CD4-positive, alpha-beta T cell (primary cell): Measurements from ENCODE around the gene CHM. TPM values are rescaled to one million over a fixed set of nuclear protein-coding genes. Genes with fewer than 3 reads are reported as not detected.
A peak's percentile ranks its signal among the peaks of the same experiment; 100 is the strongest.

ENCODE experiments used
- ATAC-seq: fragments of 200-7000 bp; cut with Tn5 transposase; one replicate; pipeline ENCODE4 v1.10.0; 2022; ENCODE audit warnings: mild to moderate bottlenecking; ENCODE audit not compliant: poor library complexity
- CTCF ChIA-PET: fragments of 350-600 bp; sonication (Branson Sonifier 250); formaldehyde crosslinking; loops from one replicate; lab custom pipeline; 2021; ENCODE audit warnings: antibody characterized with exemption, inconsistent platforms; lab: Charles Lee
- POLR2A ChIA-PET: fragments of 350-600 bp; sonication (Branson Sonifier 250); formaldehyde crosslinking; loops from one replicate; lab custom pipeline; 2021; ENCODE audit warnings: antibody characterized with exemption, inconsistent platforms; lab: Charles Lee
- DNase-seq, 14 experiments: peaks; one replicate each; pipeline ENCODE4 v3.0.0-alpha.2; 2013 to 2020; ENCODE audit warnings: mixed read lengths in 2 of 14
- H3K27ac ChIP-seq, 2 donors: one replicate each; pipeline versions ENCODE4 v1.5.1 to v1.7.0; 2013; ENCODE audit warnings: low read length in 2 of 2, low read depth in 1 of 2, mild to moderate bottlenecking in 1 of 2
- H3K27me3 ChIP-seq, 2 experiments: 1 replicate in 1 of 2; 2 replicates in 1 of 2; pipeline versions ENCODE4 v1.6.1 to v1.7.0; 2013; ENCODE audit warnings: low read length in 2 of 2, control low read depth in 1 of 2, mild to moderate bottlenecking in 1 of 2, moderate library complexity in 1 of 2; ENCODE audit not compliant: insufficient read depth in 2 of 2, control insufficient read depth in 1 of 2
- H3K36me3 ChIP-seq: one replicate; pipeline ENCODE4 v1.6.1; 2013; ENCODE audit warnings: low read length, control low read depth; ENCODE audit not compliant: insufficient read depth
- H3K4me1 ChIP-seq: one replicate; pipeline ENCODE4 v1.6.1; 2013; ENCODE audit warnings: low read length, control low read depth; ENCODE audit not compliant: insufficient read depth
- H3K4me3 ChIP-seq: one replicate; pipeline ENCODE4 v1.5.1; 2013; ENCODE audit warnings: mild to moderate bottlenecking, low read length, moderate library complexity
- H3K9me3 ChIP-seq, 2 experiments: 1 replicate in 1 of 2; 2 replicates in 1 of 2; pipeline versions ENCODE4 v1.6.1 to v1.7.0; 2013; ENCODE audit warnings: low read length in 2 of 2, mild to moderate bottlenecking in 2 of 2, control low read depth in 1 of 2, moderate library complexity in 1 of 2; ENCODE audit not compliant: control insufficient read depth in 1 of 2, insufficient read depth in 1 of 2
- H3K27ac Mint-ChIP-seq: one replicate; pipeline ENCODE4 v1.8.0; 2020; ENCODE audit warnings: mixed read lengths
- H3K27me3 Mint-ChIP-seq: one replicate; pipeline ENCODE4 v1.8.0; 2021; ENCODE audit warnings: mixed read lengths
- H3K36me3 Mint-ChIP-seq: one replicate; pipeline ENCODE4 v1.8.0; 2021; ENCODE audit warnings: low read depth, mixed read lengths
- H3K4me1 Mint-ChIP-seq: one replicate; pipeline ENCODE4 v1.8.0; 2021; ENCODE audit warnings: low read depth, mixed read lengths
- H3K4me3 Mint-ChIP-seq: one replicate; pipeline ENCODE4 v1.8.0; 2020; ENCODE audit warnings: mild to moderate bottlenecking, mixed read lengths
- H3K9me3 Mint-ChIP-seq: one replicate; pipeline ENCODE4 v1.8.0; 2020; ENCODE audit warnings: mixed read lengths
- CTCF ChIP-seq: fragments of 200-600 bp; IDR thresholded peaks from one replicate; pipeline ENCODE4 v1.8.0; 2022; ENCODE audit warnings: antibody characterized with exemption, mild to moderate bottlenecking
- intact Hi-C, 2 experiments: fragments of 100-400 bp; cut with DNase I in 1 of 2; cut with micrococcal nuclease in 1 of 2; formaldehyde crosslinking; loops; one replicate each; pipeline versions ENCODE4 v1.15.1 to v1.9.0; 2023 to 2025; cut with DNase I, micrococcal nuclease
- total RNA-seq, 174 experiments: library from RNA in 2 of 174; stranded (reverse) in 2 of 174; gene quantifications; one replicate each; pipeline ENCODE4 v1.2.3 and lab custom pipeline; 2021 to 2026

CHM gene
- total RNA-seq, 2 experiments from 2014 or later = 5.1 to 6.3 TPM

- H3K27ac ChIP-seq = no peak overlapping the region
- Mint-ChIP-seq H3K9me3 (no peaks in the 10 kb centered on the region), H3K36me3 (peaks cover 10% of the 10 kb centered on the region), H3K27ac (no peak overlapping the region), H3K4me1 (peaks cover 19% of the 10 kb centered on the region), H3K27me3 (no peaks in the 10 kb centered on the region), H3K4me3 (no peak overlapping the region)
- no peak for DNase-seq
- no peaks in the 10 kb centered on the region for H3K9me3 ChIP-seq
- no peaks in the 10 kb centered on the region for H3K4me1 ChIP-seq
- intact Hi-C loops = no loop called here
- H3K27me3 ChIP-seq = no peaks in the 10 kb centered on the region
- no peak for TF ChIP-seq CTCF
- POLR2A ChIA-PET = interaction anchor here (0.5 kb wide), 1 partner anchor 781 kb away, joined by 3 read pairs; no protein-coding TSS in a partner anchor
- ATAC-seq = no peak
- peaks cover 5% of the 10 kb centered on the region for H3K36me3 ChIP-seq
- no peak overlapping the region for H3K4me3 ChIP-seq
- CTCF ChIA-PET = interaction anchor here (1.2 kb wide), 1 partner anchor 9 kb away, joined by 3 read pairs; no protein-coding TSS in a partner anchor
Observed at GRCh38 chrX:86028681-86029080, 18.7 kb downstream of the CHM start.

- intact Hi-C loops = no loop called here
- Histone ChIP-seq H3K4me3 (no peak overlapping the region), H3K9me3 (no peaks in the 10 kb centered on the region), H3K27me3 (no peaks in the 10 kb centered on the region), H3K4me1 (no peaks in the 10 kb centered on the region), H3K36me3 (peaks cover 7% of the 10 kb centered on the region), H3K27ac (no peak overlapping the region)
- Mint-ChIP-seq H3K36me3 (peaks cover 24% of the 10 kb centered on the region), H3K4me3 (no peak overlapping the region), H3K4me1 (peaks cover 17% of the 10 kb centered on the region), H3K27me3 (no peaks in the 10 kb centered on the region), H3K27ac (no peak overlapping the region), H3K9me3 (no peaks in the 10 kb centered on the region)
- ChIA-PET POLR2A (no interaction called here), CTCF (no interaction called here)
- ATAC-seq = no peak
- no peak for TF ChIP-seq CTCF
- DNase-seq = peak in 1 of 14 experiments; percentile 22
Observed at GRCh38 chrX:86023811-86024210, 23.5 kb downstream of the CHM start.

GRCh38 chrX:86021652-86022289 lies 25.6 kb downstream of the CHM start:
- ChIA-PET POLR2A (no interaction called here), CTCF (no interaction called here)
- Mint-ChIP-seq H3K4me3 (no peak overlapping the region), H3K36me3 (peaks cover 39% of the 10 kb centered on the region), H3K27me3 (no peaks in the 10 kb centered on the region), H3K27ac (no peak overlapping the region), H3K9me3 (no peaks in the 10 kb centered on the region), H3K4me1 (peaks cover 17% of the 10 kb centered on the region)
- H3K9me3 ChIP-seq = no peaks in the 10 kb centered on the region
- H3K36me3 ChIP-seq = peaks cover 7% of the 10 kb centered on the region
- TF ChIP-seq CTCF = no peak
- H3K27me3 ChIP-seq = no peaks in the 10 kb centered on the region
- DNase-seq = no peak
- H3K4me1 ChIP-seq = no peaks in the 10 kb centered on the region
- ATAC-seq = no peak
- H3K4me3 ChIP-seq = no peak overlapping the region
- H3K27ac ChIP-seq = no peak overlapping the region
- intact Hi-C loops = no loop called here
